Omental fat pad (tissue), 4 donors: ENCODE data around the gene IL36B. TPM values are rescaled to one million over a fixed set of nuclear protein-coding genes. Genes with fewer than 3 reads are reported as not detected.

Experiments used
- ATAC-seq: fragments of 150-250 bp; one replicate; pipeline ENCODE4 v1.9.1; 2016; ENCODE audit warnings: mild to moderate bottlenecking, moderate library complexity; ENCODE audit not compliant: low FRiP score
- DNase-seq: peaks from one replicate; pipeline ENCODE4 v3.0.0-alpha.2; 2019; ENCODE audit warnings: low spot score
- total RNA-seq, 4 donors: library from RNA; depleted of rRNA; stranded (reverse); fragments of >200 nt; gene quantifications; one replicate each; pipeline ENCODE4 v1.1.0, GENCODE V29; 2016
- TF ChIP-seq, protein P1 (sequence below), 3 donors: fragments of 450-650 bp; IDR thresholded peaks; one replicate each; pipeline ENCODE4 v1.5.1; 2016 to 2017; ENCODE audit warnings: antibody characterized with exemption in 3 of 3, mild to moderate bottlenecking in 3 of 3, moderate library complexity in 2 of 3

The IL36B gene
- total RNA-seq, 4 donors from 2014 or later = not detected

DNA sequence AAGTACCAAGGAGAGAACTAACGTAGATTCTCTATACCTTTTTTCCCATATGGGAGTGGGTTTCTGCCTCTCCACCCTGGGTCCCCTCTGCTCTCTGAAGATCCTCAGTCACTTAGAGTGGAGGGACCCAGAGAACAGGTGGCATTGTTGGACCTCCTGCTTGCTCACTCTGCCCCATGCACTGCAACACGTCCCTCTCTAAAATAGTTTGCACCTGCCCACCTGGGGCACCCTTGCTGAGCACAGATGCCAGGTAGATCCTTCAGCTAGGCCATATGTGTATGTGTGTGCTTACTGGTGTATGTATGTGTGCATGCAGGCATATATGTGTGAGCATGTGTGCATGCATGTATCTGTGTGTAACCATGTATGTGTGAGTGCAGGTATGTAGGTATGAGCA is 8.6 kb upstream of the IL36B start:
- DNase-seq = no peak
- no peak for ATAC-seq
- TF ChIP-seq, protein P1, sequence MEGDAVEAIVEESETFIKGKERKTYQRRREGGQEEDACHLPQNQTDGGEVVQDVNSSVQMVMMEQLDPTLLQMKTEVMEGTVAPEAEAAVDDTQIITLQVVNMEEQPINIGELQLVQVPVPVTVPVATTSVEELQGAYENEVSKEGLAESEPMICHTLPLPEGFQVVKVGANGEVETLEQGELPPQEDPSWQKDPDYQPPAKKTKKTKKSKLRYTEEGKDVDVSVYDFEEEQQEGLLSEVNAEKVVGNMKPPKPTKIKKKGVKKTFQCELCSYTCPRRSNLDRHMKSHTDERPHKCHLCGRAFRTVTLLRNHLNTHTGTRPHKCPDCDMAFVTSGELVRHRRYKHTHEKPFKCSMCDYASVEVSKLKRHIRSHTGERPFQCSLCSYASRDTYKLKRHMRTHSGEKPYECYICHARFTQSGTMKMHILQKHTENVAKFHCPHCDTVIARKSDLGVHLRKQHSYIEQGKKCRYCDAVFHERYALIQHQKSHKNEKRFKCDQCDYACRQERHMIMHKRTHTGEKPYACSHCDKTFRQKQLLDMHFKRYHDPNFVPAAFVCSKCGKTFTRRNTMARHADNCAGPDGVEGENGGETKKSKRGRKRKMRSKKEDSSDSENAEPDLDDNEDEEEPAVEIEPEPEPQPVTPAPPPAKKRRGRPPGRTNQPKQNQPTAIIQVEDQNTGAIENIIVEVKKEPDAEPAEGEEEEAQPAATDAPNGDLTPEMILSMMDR (IDR thresholded peaks at IDR 0.05) = no peak

- ATAC-seq (no peak), DNase-seq (no peak)
- TF ChIP-seq, protein P1 (IDR thresholded peaks at IDR 0.05) = no peak
Observed at GRCh38 chr2:113060796-113061195, 8.1 kb upstream of the IL36B start.

DNA sequence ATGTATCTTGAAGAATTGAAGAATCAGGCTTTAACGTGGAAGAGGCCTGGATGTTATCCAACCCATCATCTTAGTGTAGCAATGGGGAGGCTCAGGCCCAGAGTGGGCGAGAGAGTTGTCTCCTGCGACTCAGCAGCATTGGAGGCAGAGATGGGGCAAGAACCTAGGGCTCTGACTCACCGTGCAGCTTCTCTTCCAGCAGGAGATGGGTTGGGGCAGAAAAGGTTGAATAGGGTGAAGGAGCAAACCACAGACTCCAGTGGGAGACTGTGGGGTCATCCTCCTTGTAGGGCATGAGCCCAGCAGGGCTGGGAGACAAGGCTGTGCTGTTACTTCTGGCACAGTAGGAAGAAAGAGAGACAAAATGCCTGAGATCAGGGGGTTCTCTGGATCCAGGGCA is 7.7 kb upstream of the IL36B start:
- TF ChIP-seq, protein P1 (IDR thresholded peaks at IDR 0.05) = no peak
- ATAC-seq = no peak
- DNase-seq = no peak

DNA sequence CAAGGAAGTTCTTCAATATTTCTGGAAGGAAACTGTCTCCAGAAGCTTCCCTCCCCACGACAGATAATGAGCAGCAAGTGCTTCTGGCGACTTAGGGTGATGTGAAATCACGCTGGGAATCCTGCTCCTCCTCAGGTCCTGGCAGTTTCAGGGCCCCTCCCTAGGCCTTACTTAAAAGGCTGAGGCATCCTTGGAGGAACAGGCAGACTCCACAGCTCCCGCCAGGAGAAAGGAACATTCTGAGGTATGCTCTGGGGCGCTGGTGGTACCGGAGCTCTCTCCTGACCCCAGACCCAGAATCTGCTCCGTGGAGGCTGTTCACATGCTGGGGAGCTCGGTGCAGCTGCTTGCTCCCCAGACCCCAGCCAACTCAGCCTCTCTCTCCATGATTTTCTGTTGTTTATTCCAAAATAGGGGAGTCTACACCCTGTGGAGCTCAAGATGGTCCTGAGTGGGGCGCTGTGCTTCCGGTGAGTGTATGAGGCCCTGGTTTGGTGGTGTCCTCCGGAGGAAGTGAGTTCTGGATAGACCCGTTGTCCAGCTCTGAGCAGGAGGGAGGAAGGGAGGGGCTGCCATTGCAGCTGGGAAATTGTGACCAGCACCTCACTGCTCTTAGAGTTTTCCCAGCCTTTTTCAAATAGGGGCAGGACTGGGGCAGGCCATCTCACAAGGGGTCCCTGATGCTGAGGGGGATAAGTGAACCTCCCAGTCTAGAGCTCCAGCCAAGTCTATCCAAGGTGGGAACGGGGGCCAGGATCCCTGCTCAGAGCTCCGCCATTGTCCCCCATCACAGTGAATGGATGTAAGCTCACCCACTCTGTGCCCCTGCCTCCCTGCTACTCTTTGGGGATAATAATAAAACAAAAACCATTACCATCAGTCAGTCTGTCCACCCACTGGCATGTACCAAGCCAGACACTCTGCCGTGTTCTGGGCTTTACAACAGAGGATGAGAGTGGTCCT is 6.6 kb upstream of the IL36B start, which contains the start of gene IL36RN:
TSS of gene IL36RN (plus strand) at position 201 of the 963 bp plus-strand sequence. CDS start at position 442, 241 bp downstream.
- TF ChIP-seq, protein P1 (IDR thresholded peaks at IDR 0.05) = no peak
- no peak for DNase-seq
- ATAC-seq = no peak

GRCh38 chr2:113058411-113058994 is 5.8 kb upstream of the IL36B start:
- no peak for ATAC-seq
- TF ChIP-seq, protein P1 (IDR thresholded peaks at IDR 0.05) = no peak

GRCh38 chr2:113057117-113057516 is 4.5 kb upstream of the IL36B start:
- TF ChIP-seq, protein P1 (IDR thresholded peaks at IDR 0.05) = no peak
- ATAC-seq (no peak), DNase-seq (no peak)

More at GRCh38 chr2:113058411-113058994, 5.8 kb upstream of the IL36B start:
- no peak for DNase-seq
